Thyroid gland (tissue), 4 donors: ENCODE measurements around the gene CNTNAP5.

Experiments
- POLR2A ChIP-seq, 2 donors: fragments of 450-650 bp; IDR thresholded peaks; one replicate each; pipeline ENCODE4 v1.6.1; 2017; ENCODE audit warnings: antibody characterized with exemption in 2 of 2, mild to moderate bottlenecking in 2 of 2, moderate library complexity in 1 of 2
- TF ChIP-seq, protein P1 (sequence below), 6 experiments: fragments of 200-600 bp in 3 of 6; fragments of 450-650 bp in 3 of 6; sonication (generic) in 3 of 6; IDR thresholded peaks; one replicate each; pipeline ENCODE4 v1.5.1; 2016 to 2019; ENCODE audit warnings: antibody characterized with exemption in 6 of 6, mild to moderate bottlenecking in 2 of 6, inconsistent platforms in 1 of 6, moderate library complexity in 1 of 6

- TF ChIP-seq, protein P1, sequence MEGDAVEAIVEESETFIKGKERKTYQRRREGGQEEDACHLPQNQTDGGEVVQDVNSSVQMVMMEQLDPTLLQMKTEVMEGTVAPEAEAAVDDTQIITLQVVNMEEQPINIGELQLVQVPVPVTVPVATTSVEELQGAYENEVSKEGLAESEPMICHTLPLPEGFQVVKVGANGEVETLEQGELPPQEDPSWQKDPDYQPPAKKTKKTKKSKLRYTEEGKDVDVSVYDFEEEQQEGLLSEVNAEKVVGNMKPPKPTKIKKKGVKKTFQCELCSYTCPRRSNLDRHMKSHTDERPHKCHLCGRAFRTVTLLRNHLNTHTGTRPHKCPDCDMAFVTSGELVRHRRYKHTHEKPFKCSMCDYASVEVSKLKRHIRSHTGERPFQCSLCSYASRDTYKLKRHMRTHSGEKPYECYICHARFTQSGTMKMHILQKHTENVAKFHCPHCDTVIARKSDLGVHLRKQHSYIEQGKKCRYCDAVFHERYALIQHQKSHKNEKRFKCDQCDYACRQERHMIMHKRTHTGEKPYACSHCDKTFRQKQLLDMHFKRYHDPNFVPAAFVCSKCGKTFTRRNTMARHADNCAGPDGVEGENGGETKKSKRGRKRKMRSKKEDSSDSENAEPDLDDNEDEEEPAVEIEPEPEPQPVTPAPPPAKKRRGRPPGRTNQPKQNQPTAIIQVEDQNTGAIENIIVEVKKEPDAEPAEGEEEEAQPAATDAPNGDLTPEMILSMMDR (IDR thresholded peaks at IDR 0.05): no peak
- TF ChIP-seq POLR2A (IDR thresholded peaks at IDR 0.05): no peak
Measured at GRCh38 chr2:124049136-124049535, 24.0 kb downstream of the CNTNAP5 start.
